Measurements from ENCODE around the gene CSMD2. TPM values are rescaled to one million over a fixed set of nuclear protein-coding genes. Genes with fewer than 3 reads are reported as not detected.

Gene CSMD2
- total and polyA plus RNA-seq, 2 of the 4 experiments (the other 2 are of a cell fraction), result under 0.01 to 0.36 TPM

DNA sequence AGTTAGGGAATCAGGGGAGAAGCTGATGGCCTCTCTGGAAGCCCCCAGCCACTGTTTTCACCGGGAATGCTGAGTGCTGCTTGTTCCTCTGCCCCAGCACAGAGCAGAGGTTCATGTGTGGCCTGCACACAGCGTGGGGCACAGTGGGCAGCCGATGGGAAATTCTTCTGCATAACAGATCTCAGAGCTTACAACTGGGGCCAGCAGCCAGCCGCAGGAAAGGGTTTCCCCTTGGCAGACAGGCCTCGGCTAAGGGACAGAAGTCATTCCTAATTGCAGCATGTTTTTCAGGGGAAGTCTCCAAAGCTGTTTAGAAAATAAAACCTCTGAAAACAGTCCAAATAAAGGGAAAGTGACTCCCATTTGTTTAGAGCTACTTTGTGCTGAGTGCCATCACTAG lies 278.5 kb downstream of the CSMD2 start:
- peaks cover 8% of the 10 kb centered on the region for H3K9me3 ChIP-seq (ENCODE audit: control insufficient read depth, insufficient read depth, low read length)

More for the DNA sequence above, 278.5 kb downstream of the CSMD2 start:
- H4K8ac ChIP-seq (ENCODE audit: low read depth in 2 of 2, low read length in 2 of 2), result no peak overlapping the region
- H3K9me1 ChIP-seq (ENCODE audit: insufficient read depth, low read length), result no peaks in the 10 kb centered on the region
- no peak overlapping the region for H3K4ac ChIP-seq (ENCODE audit: low read depth, low read length)
- no peaks in the 10 kb centered on the region for H3K79me1 ChIP-seq (ENCODE audit: low read depth in 1 of 2, low read length in 2 of 2)
- no peak overlapping the region for H3K14ac ChIP-seq (replicated peaks; ENCODE audit: low read depth, low read length)
- no peak overlapping the region for H4K91ac ChIP-seq (ENCODE audit: insufficient read depth, low read depth, low read length)
- in situ Hi-C loops (cut with MboI; ENCODE audit: low sequenced_read_pairs) (no loop called here), intact Hi-C loops (cut with micrococcal nuclease) (no loop called here), dilution Hi-C loops (cut with HindIII; ENCODE audit: low sequenced_read_pairs, unreplicated experiment) (no loop called here)
- no peak overlapping the region for H2BK120ac ChIP-seq (ENCODE audit: low read depth, low read length)
- POLR2A ChIA-PET (ENCODE audit: unreplicated experiment), result no interaction called here
- no peak overlapping the region for H3K4me3 ChIP-seq (ENCODE audit: insufficient read depth, low read depth, low read length)
- H4K20me1 ChIP-seq (ENCODE audit: insufficient read depth, low read length), result no peaks in the 10 kb centered on the region
- no TSS peak for BruUV-seq (replicated peaks)
- no peak overlapping the region for H2AK5ac ChIP-seq (ENCODE audit: low read depth, low read length)
- no peak overlapping the region for H3K23ac ChIP-seq (ENCODE audit: low read depth, low read length)
- no peak overlapping the region for H3K27ac ChIP-seq (ENCODE audit: insufficient read depth, low read length)
- no peak overlapping the region for H3K56ac ChIP-seq (ENCODE audit: extremely low read depth, insufficient read depth, low read length)
- TF ChIP-seq FOS (IDR thresholded peaks at IDR 0.05; ENCODE audit: low read depth, low read length) (no peak), RCOR1 (IDR thresholded peaks at IDR 0.05; ENCODE audit: insufficient replicate concordance, low read length) (no peak), USF2 (IDR thresholded peaks at IDR 0.05; ENCODE audit: low read depth, low read length) (no peak), SMC3 (IDR thresholded peaks at IDR 0.05; ENCODE audit: low read depth, low read length) (no peak), RFX5 (IDR thresholded peaks at IDR 0.05; ENCODE audit: low read depth, low read length) (no peak), CEBPB (IDR thresholded peaks at IDR 0.05; ENCODE audit: low read depth, low read length) (no peak)
- TF ChIP-seq, protein P1, sequence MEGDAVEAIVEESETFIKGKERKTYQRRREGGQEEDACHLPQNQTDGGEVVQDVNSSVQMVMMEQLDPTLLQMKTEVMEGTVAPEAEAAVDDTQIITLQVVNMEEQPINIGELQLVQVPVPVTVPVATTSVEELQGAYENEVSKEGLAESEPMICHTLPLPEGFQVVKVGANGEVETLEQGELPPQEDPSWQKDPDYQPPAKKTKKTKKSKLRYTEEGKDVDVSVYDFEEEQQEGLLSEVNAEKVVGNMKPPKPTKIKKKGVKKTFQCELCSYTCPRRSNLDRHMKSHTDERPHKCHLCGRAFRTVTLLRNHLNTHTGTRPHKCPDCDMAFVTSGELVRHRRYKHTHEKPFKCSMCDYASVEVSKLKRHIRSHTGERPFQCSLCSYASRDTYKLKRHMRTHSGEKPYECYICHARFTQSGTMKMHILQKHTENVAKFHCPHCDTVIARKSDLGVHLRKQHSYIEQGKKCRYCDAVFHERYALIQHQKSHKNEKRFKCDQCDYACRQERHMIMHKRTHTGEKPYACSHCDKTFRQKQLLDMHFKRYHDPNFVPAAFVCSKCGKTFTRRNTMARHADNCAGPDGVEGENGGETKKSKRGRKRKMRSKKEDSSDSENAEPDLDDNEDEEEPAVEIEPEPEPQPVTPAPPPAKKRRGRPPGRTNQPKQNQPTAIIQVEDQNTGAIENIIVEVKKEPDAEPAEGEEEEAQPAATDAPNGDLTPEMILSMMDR (conservative IDR thresholded peaks at IDR 0.05; ENCODE audit: low read depth, low read length), result no peak
- TF ChIP-seq, protein P2, sequence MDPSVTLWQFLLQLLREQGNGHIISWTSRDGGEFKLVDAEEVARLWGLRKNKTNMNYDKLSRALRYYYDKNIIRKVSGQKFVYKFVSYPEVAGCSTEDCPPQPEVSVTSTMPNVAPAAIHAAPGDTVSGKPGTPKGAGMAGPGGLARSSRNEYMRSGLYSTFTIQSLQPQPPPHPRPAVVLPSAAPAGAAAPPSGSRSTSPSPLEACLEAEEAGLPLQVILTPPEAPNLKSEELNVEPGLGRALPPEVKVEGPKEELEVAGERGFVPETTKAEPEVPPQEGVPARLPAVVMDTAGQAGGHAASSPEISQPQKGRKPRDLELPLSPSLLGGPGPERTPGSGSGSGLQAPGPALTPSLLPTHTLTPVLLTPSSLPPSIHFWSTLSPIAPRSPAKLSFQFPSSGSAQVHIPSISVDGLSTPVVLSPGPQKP (IDR thresholded peaks at IDR 0.05; ENCODE audit: borderline replicate concordance, low read depth, low read length), result no peak
- H3K9ac ChIP-seq (ENCODE audit: low read depth, low read length), result no peak overlapping the region
- H2BK20ac ChIP-seq (ENCODE audit: low read depth, low read length), result no peak overlapping the region
- H3K27me3 ChIP-seq (ENCODE audit: control insufficient read depth, insufficient read depth, low read length), result no peaks in the 10 kb centered on the region
- H4K5ac ChIP-seq (ENCODE audit: low read depth, low read length), result no peak overlapping the region
- H2AK9ac ChIP-seq (replicated peaks; ENCODE audit: low read depth, low read length, poor library complexity), result no peak overlapping the region
- WGBS, 2 experiments (ENCODE audit: extremely low coverage in 2 of 2, insufficient read length in 1 of 2), result 0% methylated on average over 3 of the region's 5 CpGs; no CpG with 5 or more reads in 1 of the 2 experiments
- H3K18ac ChIP-seq (ENCODE audit: low read depth, low read length), result no peak overlapping the region
- no peak overlapping the region for H3K4me2 ChIP-seq (ENCODE audit: low read depth, low read length)
- H2BK5ac ChIP-seq (ENCODE audit: low read depth, low read length, poor library complexity, severe bottlenecking), result no peak overlapping the region
- no peak overlapping the region for H2AFZ ChIP-seq (replicated peaks; ENCODE audit: low read length, poor library complexity)
- no peaks in the 10 kb centered on the region for H3K4me1 ChIP-seq (ENCODE audit: control insufficient read depth, insufficient read depth, low read length)
- CTCF ChIA-PET, result no interaction called here
- no peaks in the 10 kb centered on the region for H3K36me3 ChIP-seq (ENCODE audit: control insufficient read depth, insufficient read depth, low read length)
- no peak overlapping the region for H2BK15ac ChIP-seq (ENCODE audit: low read depth, low read length)
- DNase-seq, result no peak
- no peak for ATAC-seq (ENCODE audit: low read depth)
